Measurements from ENCODE around the gene GDPD3.

DNA sequence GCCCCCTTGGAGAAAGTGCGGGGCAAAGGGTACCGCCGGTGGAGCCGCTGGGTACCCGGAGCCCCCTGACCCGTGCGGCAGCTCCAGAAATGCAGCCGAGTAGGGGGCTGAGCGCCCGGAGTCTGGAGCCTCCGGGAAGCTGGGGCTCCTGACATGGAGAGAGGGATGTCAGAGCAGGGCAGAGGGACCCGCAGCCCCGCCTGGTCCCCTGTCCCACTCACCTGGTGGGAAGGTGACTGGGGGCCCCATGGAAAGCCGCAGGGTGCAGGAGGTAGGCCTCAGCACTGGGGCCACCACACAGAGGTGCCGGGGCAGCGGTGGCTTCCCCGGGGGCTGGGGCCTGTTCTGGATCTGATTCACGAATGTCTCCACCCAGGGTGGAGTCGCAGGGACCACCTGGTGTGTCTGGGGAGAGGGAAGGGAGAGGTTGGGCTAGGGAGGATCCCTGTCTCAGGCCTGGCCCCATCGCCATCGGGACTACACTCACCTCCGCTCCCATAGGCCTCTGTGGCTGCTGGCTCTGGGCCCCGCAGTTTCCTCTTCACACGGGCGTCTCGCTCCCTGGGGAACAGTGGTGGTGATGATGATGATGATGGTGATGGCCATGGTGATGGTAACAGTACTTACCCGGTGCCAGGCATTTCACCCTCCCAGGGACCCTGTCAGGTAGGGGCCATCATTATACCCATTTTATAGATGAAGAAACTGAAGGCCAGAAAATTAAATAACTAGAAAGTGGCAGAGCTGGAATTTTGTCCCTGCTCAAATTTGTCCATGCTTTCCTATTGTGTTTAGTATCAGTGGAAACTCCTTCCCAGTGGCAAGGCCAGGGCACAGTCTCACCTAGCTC, 26.8 kb downstream of the GDPD3 start:
- TF ChIP-seq, protein P1, sequence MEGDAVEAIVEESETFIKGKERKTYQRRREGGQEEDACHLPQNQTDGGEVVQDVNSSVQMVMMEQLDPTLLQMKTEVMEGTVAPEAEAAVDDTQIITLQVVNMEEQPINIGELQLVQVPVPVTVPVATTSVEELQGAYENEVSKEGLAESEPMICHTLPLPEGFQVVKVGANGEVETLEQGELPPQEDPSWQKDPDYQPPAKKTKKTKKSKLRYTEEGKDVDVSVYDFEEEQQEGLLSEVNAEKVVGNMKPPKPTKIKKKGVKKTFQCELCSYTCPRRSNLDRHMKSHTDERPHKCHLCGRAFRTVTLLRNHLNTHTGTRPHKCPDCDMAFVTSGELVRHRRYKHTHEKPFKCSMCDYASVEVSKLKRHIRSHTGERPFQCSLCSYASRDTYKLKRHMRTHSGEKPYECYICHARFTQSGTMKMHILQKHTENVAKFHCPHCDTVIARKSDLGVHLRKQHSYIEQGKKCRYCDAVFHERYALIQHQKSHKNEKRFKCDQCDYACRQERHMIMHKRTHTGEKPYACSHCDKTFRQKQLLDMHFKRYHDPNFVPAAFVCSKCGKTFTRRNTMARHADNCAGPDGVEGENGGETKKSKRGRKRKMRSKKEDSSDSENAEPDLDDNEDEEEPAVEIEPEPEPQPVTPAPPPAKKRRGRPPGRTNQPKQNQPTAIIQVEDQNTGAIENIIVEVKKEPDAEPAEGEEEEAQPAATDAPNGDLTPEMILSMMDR (IDR thresholded peaks at IDR 0.05) = no peak
- no peak for TF ChIP-seq POLR2A (IDR thresholded peaks at IDR 0.05)
